Measurements from ENCODE around the gene MEGF8. TPM values are rescaled to one million over a fixed set of nuclear protein-coding genes. Genes with fewer than 3 reads are reported as not detected.

The MEGF8 gene
- total RNA-seq, 1 experiment from 2014 or later: 4.9 TPM

GRCh38 chr19:42287017-42287826, 38.2 kb upstream of the MEGF8 start:
- DNase-seq (ENCODE audit: low spot score): no peak

- DNase-seq (ENCODE audit: low spot score): no peak
These were observed 37.7 kb upstream of the MEGF8 start for GRCh38 chr19:42287827-42288107.

GRCh38 chr19:42288387-42288786, 37.0 kb upstream of the MEGF8 start:
- DNase-seq (ENCODE audit: low spot score): no peak

- no peak for DNase-seq (ENCODE audit: low spot score)
These were observed 36.4 kb upstream of the MEGF8 start for GRCh38 chr19:42288881-42289555.

- DNase-seq (ENCODE audit: low spot score): no peak
These were observed 35.8 kb upstream of the MEGF8 start for GRCh38 chr19:42289556-42290041.

- no peak for DNase-seq (ENCODE audit: low spot score)
These were observed 35.3 kb upstream of the MEGF8 start for GRCh38 chr19:42290136-42290522.

- no peak for DNase-seq (ENCODE audit: low spot score)
These were observed 34.7 kb upstream of the MEGF8 start for GRCh38 chr19:42290523-42291434.

GRCh38 chr19:42291435-42291810, 34.0 kb upstream of the MEGF8 start:
- DNase-seq (ENCODE audit: low spot score): no peak

GRCh38 chr19:42292042-42292960, 33.1 kb upstream of the MEGF8 start:
- no peak for DNase-seq (ENCODE audit: low spot score)

GRCh38 chr19:42292963-42293362, 32.5 kb upstream of the MEGF8 start:
- DNase-seq (ENCODE audit: low spot score): no peak

- DNase-seq (ENCODE audit: low spot score): no peak
These were observed 31.9 kb upstream of the MEGF8 start for GRCh38 chr19:42293540-42293939.

GRCh38 chr19:42293948-42294347, 31.5 kb upstream of the MEGF8 start:
- no peak for DNase-seq (ENCODE audit: low spot score)

GRCh38 chr19:42294471-42295137, 30.8 kb upstream of the MEGF8 start:
- DNase-seq (ENCODE audit: low spot score): no peak

- no peak for DNase-seq (ENCODE audit: low spot score)
These were observed 30.1 kb upstream of the MEGF8 start for GRCh38 chr19:42295342-42295741.

- peak; percentile 58 for DNase-seq (ENCODE audit: low spot score)
These were observed 29.5 kb upstream of the MEGF8 start for GRCh38 chr19:42295831-42296525.

GRCh38 chr19:42297039-42297438, 28.4 kb upstream of the MEGF8 start:
- DNase-seq (ENCODE audit: low spot score): no peak

GRCh38 chr19:42301646-42302203, 23.7 kb upstream of the MEGF8 start, which contains the start of gene PRR19:
PRR19 (plus strand) TSS chr19:42302132; CDS start chr19:42309585, 7,453 bp downstream.
- DNase-seq (ENCODE audit: low spot score): no peak

- DNase-seq (ENCODE audit: low spot score): no peak
These were observed 22.4 kb upstream of the MEGF8 start for GRCh38 chr19:42303101-42303464.

GRCh38 chr19:42303876-42304275, 21.6 kb upstream of the MEGF8 start:
- no peak for DNase-seq (ENCODE audit: low spot score)

- no peak for DNase-seq (ENCODE audit: low spot score)
These were observed 18.8 kb upstream of the MEGF8 start for GRCh38 chr19:42306646-42307045.

Measured in H4 (cell line).